HEK293 (cell line): ENCODE results near the gene KLHDC3.

ENCODE experiments used
- AEBP2 ChIP-seq: fragments of 450-650 bp; formaldehyde crosslinking; IDR thresholded peaks from 2 replicates; pipeline ENCODE4 v1.5.1; 2016; ENCODE audit warnings: missing biosample characterization, missing genetic modification characterization, borderline replicate concordance
- ATF2 ChIP-seq: fragments of 450-650 bp; formaldehyde crosslinking; IDR thresholded peaks from 2 replicates; pipeline ENCODE4 v1.5.1; 2016; ENCODE audit warnings: missing biosample characterization, missing genetic modification characterization, low read depth
- HIC1 ChIP-seq: fragments of 450-650 bp; formaldehyde crosslinking; IDR thresholded peaks from 2 replicates; pipeline ENCODE4 v1.5.1; 2016; ENCODE audit warnings: missing biosample characterization, missing genetic modification characterization
- KLF17 ChIP-seq: fragments of 450-650 bp; formaldehyde crosslinking; IDR thresholded peaks from 2 replicates; pipeline ENCODE4 v1.5.1; 2016; ENCODE audit warnings: missing biosample characterization, missing genetic modification characterization
- PRDM4 ChIP-seq: fragments of 450-650 bp; formaldehyde crosslinking; IDR thresholded peaks from 2 replicates; pipeline ENCODE4 v1.5.1; 2017; ENCODE audit warnings: missing biosample characterization, missing genetic modification characterization
- SALL2 ChIP-seq: fragments of 450-650 bp; formaldehyde crosslinking; IDR thresholded peaks from 2 replicates; pipeline ENCODE4 v1.5.0; 2017; ENCODE audit warnings: missing biosample characterization, mild to moderate bottlenecking, missing genetic modification characterization, borderline replicate concordance
- ZBTB10 ChIP-seq: fragments of 450-650 bp; formaldehyde crosslinking; IDR thresholded peaks from 2 replicates; pipeline ENCODE4 v1.5.1; 2016; ENCODE audit warnings: missing biosample characterization, missing genetic modification characterization
- ZBTB8A ChIP-seq: fragments of 450-650 bp; formaldehyde crosslinking; IDR thresholded peaks from 2 replicates; pipeline ENCODE4 v1.5.1; 2016; ENCODE audit warnings: missing biosample characterization, missing genetic modification characterization
- ZNF16 ChIP-seq: fragments of 450-650 bp; formaldehyde crosslinking; IDR thresholded peaks from 2 replicates; pipeline ENCODE4 v1.5.1; 2016; ENCODE audit warnings: low read depth, missing biosample characterization, missing genetic modification characterization
- ZNF2 ChIP-seq: fragments of 450-650 bp; formaldehyde crosslinking; IDR thresholded peaks from 2 replicates; pipeline ENCODE4 v1.5.1; 2016; ENCODE audit warnings: missing biosample characterization, missing genetic modification characterization
- ZNF202 ChIP-seq: fragments of 450-650 bp; formaldehyde crosslinking; IDR thresholded peaks from 2 replicates; pipeline ENCODE4 v1.5.1; 2016; ENCODE audit warnings: missing biosample characterization, missing genetic modification characterization, borderline replicate concordance
- ZNF211 ChIP-seq: fragments of 450-650 bp; formaldehyde crosslinking; IDR thresholded peaks from 2 replicates; pipeline ENCODE4 v1.5.1; 2016; ENCODE audit warnings: low read depth, missing biosample characterization, missing genetic modification characterization
- ZNF239 ChIP-seq: fragments of 450-650 bp; formaldehyde crosslinking; IDR thresholded peaks from 2 replicates; pipeline ENCODE4 v1.5.1; 2016; ENCODE audit warnings: missing biosample characterization, missing genetic modification characterization
- ZNF266 ChIP-seq: fragments of 450-650 bp; formaldehyde crosslinking; IDR thresholded peaks from 2 replicates; pipeline ENCODE4 v1.5.1; 2016; ENCODE audit warnings: missing biosample characterization, missing genetic modification characterization, low read depth
- ZNF335 ChIP-seq: fragments of 450-650 bp; formaldehyde crosslinking; conservative IDR thresholded peaks from 2 replicates; pipeline ENCODE4 v1.5.1; 2016; ENCODE audit warnings: missing biosample characterization, missing genetic modification characterization
- ZNF433 ChIP-seq: fragments of 450-650 bp; formaldehyde crosslinking; IDR thresholded peaks from 2 replicates; pipeline ENCODE4 v1.5.1; 2016; ENCODE audit warnings: missing biosample characterization, missing genetic modification characterization, low read depth
- ZNF449 ChIP-seq: fragments of 450-650 bp; formaldehyde crosslinking; IDR thresholded peaks from 2 replicates; pipeline ENCODE4 v1.5.1; 2017; ENCODE audit warnings: missing biosample characterization, mild to moderate bottlenecking, missing genetic modification characterization, moderate library complexity
- ZNF510 ChIP-seq: fragments of 450-650 bp; formaldehyde crosslinking; IDR thresholded peaks from 2 replicates; pipeline ENCODE4 v1.5.1; 2018; ENCODE audit warnings: mild to moderate bottlenecking, missing genetic modification characterization, missing biosample characterization; ENCODE audit not compliant: insufficient replicate concordance
- ZNF521 ChIP-seq: fragments of 450-650 bp; formaldehyde crosslinking; IDR thresholded peaks from 2 replicates; pipeline ENCODE4 v1.5.1; 2017; ENCODE audit warnings: missing biosample characterization, mild to moderate bottlenecking, missing genetic modification characterization
- ZNF596 ChIP-seq: fragments of 450-650 bp; IDR thresholded peaks from 2 replicates; pipeline ENCODE4 v1.5.0; 2018; ENCODE audit warnings: missing biosample characterization, mild to moderate bottlenecking, missing genetic modification characterization, moderate library complexity
- ZNF623 ChIP-seq: fragments of 450-650 bp; formaldehyde crosslinking; IDR thresholded peaks from 2 replicates; pipeline ENCODE4 v1.5.1; 2016; ENCODE audit warnings: missing biosample characterization, missing genetic modification characterization
- ZNF658 ChIP-seq: fragments of 450-650 bp; formaldehyde crosslinking; IDR thresholded peaks from 2 replicates; pipeline ENCODE4; 2016; ENCODE audit warnings: missing biosample characterization, missing genetic modification characterization
- ZNF677 ChIP-seq: fragments of 450-650 bp; IDR thresholded peaks from 2 replicates; pipeline ENCODE4 v1.5.0; 2018; ENCODE audit warnings: missing biosample characterization, mild to moderate bottlenecking, missing genetic modification characterization, moderate library complexity
- ZNF707 ChIP-seq: fragments of 450-650 bp; formaldehyde crosslinking; IDR thresholded peaks from 2 replicates; pipeline ENCODE4 v1.5.1; 2016; ENCODE audit warnings: missing biosample characterization, missing genetic modification characterization
- ZSCAN5A ChIP-seq: fragments of 450-650 bp; formaldehyde crosslinking; IDR thresholded peaks from 2 replicates; pipeline ENCODE4 v1.5.1; 2016; ENCODE audit warnings: missing biosample characterization, missing genetic modification characterization

The KLHDC3 gene

GRCh38 chr6:43014434-43014909, 423 bp downstream of the KLHDC3 start (continued):
- TF ChIP-seq KLF17 (tag by site-specific recombination): no peak
- no peak for TF ChIP-seq ZNF677 (tag by site-specific recombination)
- TF ChIP-seq ZNF16 (tag by site-specific recombination): no peak
- no peak for TF ChIP-seq ZNF707 (tag by site-specific recombination)
- TF ChIP-seq ZNF510 (tag by site-specific recombination): no peak
- peak; percentile 38; the same call in 1 of the 2 replicates for TF ChIP-seq ZNF239 (tag by site-specific recombination)
- TF ChIP-seq SALL2 (tag by site-specific recombination): no peak
- TF ChIP-seq ZNF2: no peak
- TF ChIP-seq ZNF623 (tag by site-specific recombination): no peak
- TF ChIP-seq ATF2: no peak
- no peak for TF ChIP-seq ZNF202 (tag by site-specific recombination)
- no peak for TF ChIP-seq ZNF433 (tag by site-specific recombination)
- 0 out of 2 replicates have a peak, but pooled peaks have one; percentile 24 for TF ChIP-seq AEBP2
- no peak for TF ChIP-seq PRDM4 (tag by site-specific recombination)
- no peak for TF ChIP-seq HIC1 (tag by site-specific recombination)
- peak; percentile 14 for TF ChIP-seq ZNF335 (tag by site-specific recombination)
- TF ChIP-seq ZNF211: no peak
- no peak for TF ChIP-seq ZBTB8A
- no peak for TF ChIP-seq ZNF521 (tag by site-specific recombination)
- no peak for TF ChIP-seq ZNF449 (tag by site-specific recombination)
- no peak for TF ChIP-seq ZNF266
- no peak for TF ChIP-seq ZNF596 (tag by site-specific recombination)
- TF ChIP-seq ZNF658 (tag by site-specific recombination): no peak
- no peak for TF ChIP-seq ZBTB10 (tag by site-specific recombination)
- TF ChIP-seq ZSCAN5A (tag by site-specific recombination): no peak
